Endothelial cell of umbilical vein (primary cell): ENCODE data around the gene CLCN6.

Experiments
- CTCF ChIP-seq, 2 donors: IDR thresholded peaks; 1 replicate in 1 of 2; 2 replicates in 1 of 2; pipeline ENCODE4 v1.5.1; 2011; ENCODE audit warnings: low read length in 2 of 2, mild to moderate bottlenecking in 2 of 2, moderate library complexity in 2 of 2, control low read depth in 1 of 2, inconsistent platforms in 1 of 2, low read depth in 1 of 2; ENCODE audit not compliant: insufficient read depth in 1 of 2; ENCODE audit errors: extremely low read depth in 1 of 2
- EZH2 ChIP-seq: IDR thresholded peaks from 2 replicates; pipeline ENCODE4 v1.6.1; 2012; ENCODE audit warnings: borderline replicate concordance, low read depth, mild to moderate bottlenecking, moderate library complexity, low read length, inconsistent platforms; ENCODE audit not compliant: severe bottlenecking
- FOS ChIP-seq: IDR thresholded peaks from 2 replicates; pipeline ENCODE4 v1.6.1; 2011; ENCODE audit warnings: mild to moderate bottlenecking, low read length, moderate library complexity, borderline replicate concordance; ENCODE audit not compliant: insufficient read depth
- GATA2 ChIP-seq: IDR thresholded peaks from 2 replicates; pipeline ENCODE4 v1.7.0; 2011; ENCODE audit warnings: low read depth, mild to moderate bottlenecking, moderate library complexity, mixed read lengths, low read length; ENCODE audit not compliant: insufficient read length, insufficient read depth
- JUN ChIP-seq: IDR thresholded peaks from 2 replicates; pipeline ENCODE4 v1.6.1; 2011; ENCODE audit warnings: borderline replicate concordance, low read depth; ENCODE audit not compliant: insufficient read length, insufficient read depth
- MYC ChIP-seq: IDR thresholded peaks from one replicate; pipeline ENCODE4 v1.6.1; 2011; ENCODE audit warnings: mild to moderate bottlenecking, low read depth, low read length
- POLR2A ChIP-seq: IDR thresholded peaks from 2 replicates; pipeline ENCODE4 v1.6.1; 2012; ENCODE audit warnings: low read depth, mild to moderate bottlenecking, control low read depth, low read length

DNA sequence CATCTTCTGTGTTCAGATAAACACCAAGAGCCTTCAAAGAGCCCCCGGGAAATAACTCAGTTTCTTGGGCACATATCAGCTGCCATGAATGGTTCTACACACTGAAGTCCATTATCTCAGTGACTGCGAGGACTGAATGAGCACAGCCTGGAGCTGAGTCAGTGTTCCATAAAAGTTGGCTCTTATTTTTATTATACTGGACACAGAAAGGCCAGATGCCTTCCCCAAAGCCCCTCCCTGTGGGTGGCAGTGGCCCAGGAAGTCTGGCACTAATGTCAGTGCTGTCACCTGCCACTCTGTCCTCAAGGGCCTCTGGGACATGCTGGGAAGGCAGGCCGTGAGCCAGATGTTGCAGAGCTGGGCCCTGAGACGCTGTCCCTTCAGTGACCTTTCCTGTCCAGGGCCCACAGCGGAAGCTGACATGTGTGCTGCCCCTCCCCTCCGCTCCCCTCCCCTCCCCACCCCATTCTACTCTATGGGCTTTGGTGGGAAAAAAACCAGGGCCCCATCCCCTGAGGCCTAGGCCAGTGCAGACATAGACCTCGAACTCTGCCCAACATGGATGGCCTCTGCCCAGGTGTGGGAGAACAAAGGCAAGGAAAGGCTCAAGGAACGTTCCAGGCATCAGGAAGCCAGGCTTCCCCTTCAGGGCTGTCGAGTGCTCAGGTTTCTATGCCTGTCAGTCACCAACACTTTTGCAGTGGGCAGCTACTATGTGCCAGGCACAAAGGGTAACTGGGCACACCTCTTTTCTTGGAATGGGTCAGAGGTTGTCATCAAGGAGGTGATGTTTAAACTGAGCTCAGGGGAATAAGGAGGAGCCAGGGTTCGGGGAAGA, 75.1 kb downstream of the CLCN6 start:
- TF ChIP-seq CTCF (IDR thresholded peaks at IDR 0.05; ENCODE audit: extremely low read depth in 1 of 2, insufficient read depth in 1 of 2, low read depth in 1 of 2, low read length in 2 of 2) (no peak), GATA2 (no peak), EZH2 (no peak), FOS (no peak), POLR2A (no peak), JUN (no peak), MYC (no peak)
